A204.1 (cell line): ENCODE data around the gene ZSCAN5A.
"Not testable (repeated sequence)": the region's sequence is repeated elsewhere in the genome, so short reads cannot be mapped to it uniquely, and the experiment has no call there.

Source experiments
- FAIRE-seq: peaks from 2 replicates; lab custom pipeline; 2012; peaks lifted over from hg19 to GRCh38; lab: Jason Lieb, UNC

ZSCAN5A gene

GRCh38 chr19:56315077-56315828 lies 614 bp upstream of the ZSCAN5A start:
- FAIRE-seq = peak; percentile 96

- no peak for FAIRE-seq
Measured at GRCh38 chr19:56314018-56314380, 640 bp downstream of the ZSCAN5A start.

GRCh38 chr19:56312787-56313657 lies 1.6 kb downstream of the ZSCAN5A start:
- FAIRE-seq = no peak

- no peak for FAIRE-seq
Measured at GRCh38 chr19:56312342-56312741, 2.3 kb downstream of the ZSCAN5A start.

- FAIRE-seq = no peak
Measured at GRCh38 chr19:56310462-56310861, 4.2 kb downstream of the ZSCAN5A start.

GRCh38 chr19:56309511-56310185 lies 5.0 kb downstream of the ZSCAN5A start:
- no peak for FAIRE-seq

- no peak for FAIRE-seq
Measured at GRCh38 chr19:56308792-56309191, 5.8 kb downstream of the ZSCAN5A start.

- not testable (repeated sequence) for FAIRE-seq
Measured at GRCh38 chr19:56307062-56307461, 7.6 kb downstream of the ZSCAN5A start.

- no peak for FAIRE-seq
Measured at GRCh38 chr19:56306016-56306415, 8.6 kb downstream of the ZSCAN5A start.

GRCh38 chr19:56304243-56304642 lies 10.4 kb downstream of the ZSCAN5A start:
- no peak for FAIRE-seq

GRCh38 chr19:56301886-56302620 lies 12.6 kb downstream of the ZSCAN5A start:
- no peak for FAIRE-seq

- no peak for FAIRE-seq
Measured at GRCh38 chr19:56301155-56301554, 13.5 kb downstream of the ZSCAN5A start.

- no peak for FAIRE-seq
Measured at GRCh38 chr19:56299688-56300087, 15.0 kb downstream of the ZSCAN5A start.

GRCh38 chr19:56297010-56297409 lies 17.6 kb downstream of the ZSCAN5A start:
- FAIRE-seq = no peak

- no peak for FAIRE-seq
Measured at GRCh38 chr19:56295531-56296455, 18.8 kb downstream of the ZSCAN5A start.

- no peak for FAIRE-seq
Measured at GRCh38 chr19:56294549-56294948, 20.1 kb downstream of the ZSCAN5A start.

- FAIRE-seq = no peak
Measured at GRCh38 chr19:56291867-56292266, 22.8 kb downstream of the ZSCAN5A start.

GRCh38 chr19:56290104-56290503 lies 24.5 kb downstream of the ZSCAN5A start:
- no peak for FAIRE-seq

- no peak for FAIRE-seq
Measured at GRCh38 chr19:56284746-56285145, 29.9 kb downstream of the ZSCAN5A start.

- no peak for FAIRE-seq
Measured at GRCh38 chr19:56282809-56283208, 31.8 kb downstream of the ZSCAN5A start.

GRCh38 chr19:56273563-56274117 lies 41.0 kb downstream of the ZSCAN5A start:
- FAIRE-seq = no peak
